Suprapubic skin (tissue), 4 donors: ENCODE data around the gene MYO9A. TPM values are rescaled to one million over a fixed set of nuclear protein-coding genes. Genes with fewer than 3 reads are reported as not detected.

Experiments used
- DNase-seq, 2 donors: peaks; one replicate each; pipeline ENCODE4 v3.0.0-alpha.2; 2019; ENCODE audit warnings: low spot score in 2 of 2
- H3K27ac ChIP-seq: fragments of 200-600 bp; sonication (generic); one replicate; pipeline ENCODE4 v1.5.1; 2019
- H3K27me3 ChIP-seq: fragments of 200-600 bp; sonication (generic); one replicate; pipeline ENCODE4 v1.5.1; 2019
- H3K36me3 ChIP-seq: fragments of 200-600 bp; sonication (generic); one replicate; pipeline ENCODE4 v1.5.1; 2019
- H3K4me1 ChIP-seq: fragments of 200-600 bp; sonication (generic); one replicate; pipeline ENCODE4 v1.5.1; 2019
- H3K4me3 ChIP-seq: fragments of 200-600 bp; sonication (generic); one replicate; pipeline ENCODE4 v1.5.1; 2019; ENCODE audit warnings: mild to moderate bottlenecking
- H3K9me3 ChIP-seq: fragments of 200-600 bp; sonication (generic); one replicate; pipeline ENCODE4 v1.5.1; 2019
- EP300 ChIP-seq: sonication (generic); formaldehyde crosslinking; IDR thresholded peaks from one replicate; pipeline ENCODE4 v1.6.1; 2017; ENCODE audit warnings: antibody characterized with exemption
- POLR2A ChIP-seq, 2 donors: fragments of 450-650 bp; IDR thresholded peaks; one replicate each; pipeline ENCODE4 v1.6.1; 2017; ENCODE audit warnings: antibody characterized with exemption in 2 of 2, mild to moderate bottlenecking in 2 of 2, moderate library complexity in 2 of 2
- POLR2AphosphoS5 ChIP-seq, 3 donors: sonication (generic); formaldehyde crosslinking; IDR thresholded peaks; one replicate each; pipeline ENCODE4 v1.6.1; 2017; ENCODE audit warnings: antibody characterized with exemption in 3 of 3
- WGBS: methylation state at CpG from one replicate; pipeline ENCODE4 v1.1.5; 2018; 5-methylcytosine and 5-hydroxymethylcytosine counted together
- total RNA-seq, 4 donors: library from RNA; depleted of rRNA; stranded (reverse); fragments of >200 nt; gene quantifications; one replicate each; pipeline ENCODE4 v1.1.0, GENCODE V29; 2016
- TF ChIP-seq, protein P1 (sequence below), 2 donors: fragments of 200-600 bp in 1 of 2; fragments of 450-650 bp in 1 of 2; sonication (generic) in 1 of 2; IDR thresholded peaks; one replicate each; pipeline ENCODE4 v1.5.1; 2016 to 2019; ENCODE audit warnings: antibody characterized with exemption in 2 of 2, mild to moderate bottlenecking in 1 of 2, moderate library complexity in 1 of 2

Gene MYO9A
- total RNA-seq, 4 donors from 2014 or later: 54.0 to 89.7 (median 61.8) TPM

DNA sequence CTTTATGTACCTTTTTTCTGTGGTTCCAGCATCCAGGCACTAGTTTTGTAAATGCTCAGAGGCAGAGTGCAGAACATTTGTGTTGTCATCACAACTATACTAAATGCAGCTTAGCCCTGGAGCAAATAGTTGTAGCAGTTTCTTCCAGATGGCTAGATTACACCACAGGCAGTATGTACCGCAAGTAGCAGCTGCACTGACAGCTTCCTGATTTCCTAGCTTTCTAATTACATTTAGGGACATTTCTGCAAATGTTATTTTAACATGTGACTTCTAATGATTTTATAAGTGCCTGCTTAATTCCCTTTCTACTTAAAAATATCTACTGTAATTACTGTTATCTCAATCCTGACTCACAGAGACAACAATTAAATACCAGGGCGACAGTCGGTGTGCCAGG is 201.1 kb downstream of the MYO9A start:
- no peaks in the 10 kb centered on the region for H3K4me1 ChIP-seq
- TF ChIP-seq POLR2AphosphoS5 (IDR thresholded peaks at IDR 0.05) (no peak), POLR2A (IDR thresholded peaks at IDR 0.05) (no peak), EP300 (no peak)
- TF ChIP-seq, protein P1, sequence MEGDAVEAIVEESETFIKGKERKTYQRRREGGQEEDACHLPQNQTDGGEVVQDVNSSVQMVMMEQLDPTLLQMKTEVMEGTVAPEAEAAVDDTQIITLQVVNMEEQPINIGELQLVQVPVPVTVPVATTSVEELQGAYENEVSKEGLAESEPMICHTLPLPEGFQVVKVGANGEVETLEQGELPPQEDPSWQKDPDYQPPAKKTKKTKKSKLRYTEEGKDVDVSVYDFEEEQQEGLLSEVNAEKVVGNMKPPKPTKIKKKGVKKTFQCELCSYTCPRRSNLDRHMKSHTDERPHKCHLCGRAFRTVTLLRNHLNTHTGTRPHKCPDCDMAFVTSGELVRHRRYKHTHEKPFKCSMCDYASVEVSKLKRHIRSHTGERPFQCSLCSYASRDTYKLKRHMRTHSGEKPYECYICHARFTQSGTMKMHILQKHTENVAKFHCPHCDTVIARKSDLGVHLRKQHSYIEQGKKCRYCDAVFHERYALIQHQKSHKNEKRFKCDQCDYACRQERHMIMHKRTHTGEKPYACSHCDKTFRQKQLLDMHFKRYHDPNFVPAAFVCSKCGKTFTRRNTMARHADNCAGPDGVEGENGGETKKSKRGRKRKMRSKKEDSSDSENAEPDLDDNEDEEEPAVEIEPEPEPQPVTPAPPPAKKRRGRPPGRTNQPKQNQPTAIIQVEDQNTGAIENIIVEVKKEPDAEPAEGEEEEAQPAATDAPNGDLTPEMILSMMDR (IDR thresholded peaks at IDR 0.05): no peak
- 81% methylated on average over 3 of the region's 3 CpGs for WGBS

DNA sequence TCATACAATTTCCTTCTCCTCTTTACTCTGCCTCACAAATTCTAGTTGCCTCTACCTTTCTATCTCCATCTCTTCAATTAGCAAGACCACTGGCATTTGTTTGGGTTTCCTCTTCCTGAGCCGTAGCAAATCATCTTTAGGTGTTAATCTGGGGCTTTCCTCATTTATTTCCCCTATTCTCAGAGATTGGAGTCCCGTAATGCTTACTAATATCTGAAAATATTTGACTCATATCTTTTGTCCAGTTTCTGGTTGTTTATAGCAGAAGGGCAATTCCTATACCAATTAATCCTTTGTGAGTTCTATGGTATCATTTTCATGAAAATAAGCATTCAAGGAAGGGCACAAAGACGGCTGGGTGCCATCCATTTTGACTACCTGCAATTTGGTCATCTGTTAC is 203.9 kb downstream of the MYO9A start:
- no peak for TF ChIP-seq POLR2AphosphoS5 (IDR thresholded peaks at IDR 0.05)
- no peak for TF ChIP-seq EP300
- TF ChIP-seq, protein P1 (IDR thresholded peaks at IDR 0.05): no peak

More for the DNA sequence above, 201.1 kb downstream of the MYO9A start:
- DNase-seq: no peak
- H3K36me3 ChIP-seq: peaks cover 15% of the 10 kb centered on the region
- no peak overlapping the region for H3K4me3 ChIP-seq
- H3K27me3 ChIP-seq: no peaks in the 10 kb centered on the region
- H3K27ac ChIP-seq: no peak overlapping the region
- no peaks in the 10 kb centered on the region for H3K9me3 ChIP-seq

DNA sequence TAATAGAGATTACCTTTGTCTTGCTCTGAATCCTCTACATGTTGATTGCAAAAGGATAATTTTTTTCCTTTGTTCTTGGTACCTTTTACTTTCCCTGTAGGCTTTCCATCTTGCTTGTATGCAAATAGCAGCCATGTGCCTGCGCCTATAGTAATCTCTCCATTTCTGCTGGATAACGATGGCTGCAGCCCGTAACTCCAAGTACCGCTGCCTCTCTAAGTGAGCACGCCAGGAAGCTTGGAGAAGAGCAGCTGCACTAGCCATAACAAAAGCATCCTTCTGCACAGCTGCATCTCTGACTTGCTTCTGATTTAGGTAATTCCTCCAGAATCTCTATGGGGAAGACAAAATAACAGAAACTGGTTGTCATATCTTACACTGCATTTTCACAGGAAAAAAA is 218.3 kb downstream of the MYO9A start:
- TF ChIP-seq, protein P1 (IDR thresholded peaks at IDR 0.05): no peak
- no peak for TF ChIP-seq EP300
- no peak for TF ChIP-seq POLR2AphosphoS5 (IDR thresholded peaks at IDR 0.05)
- TF ChIP-seq POLR2A (IDR thresholded peaks at IDR 0.05): no peak
- no peaks in the 10 kb centered on the region for H3K4me1 ChIP-seq
- DNase-seq: no peak
- WGBS: 95% methylated on average over 5 of the region's 5 CpGs
- H3K36me3 ChIP-seq: peaks cover 65% of the 10 kb centered on the region
- no peak overlapping the region for H3K4me3 ChIP-seq
- H3K27ac ChIP-seq: no peak overlapping the region
- no peaks in the 10 kb centered on the region for H3K27me3 ChIP-seq
- H3K9me3 ChIP-seq: no peaks in the 10 kb centered on the region

More for the DNA sequence above, 203.9 kb downstream of the MYO9A start:
- no peak overlapping the region for H3K27ac ChIP-seq
- peaks cover 15% of the 10 kb centered on the region for H3K36me3 ChIP-seq
- no peaks in the 10 kb centered on the region for H3K27me3 ChIP-seq
- DNase-seq: no peak
- WGBS: 94% methylated on average over 3 of the region's 3 CpGs
- H3K4me3 ChIP-seq: no peak overlapping the region
- H3K4me1 ChIP-seq: no peaks in the 10 kb centered on the region
- H3K9me3 ChIP-seq: no peaks in the 10 kb centered on the region

DNA sequence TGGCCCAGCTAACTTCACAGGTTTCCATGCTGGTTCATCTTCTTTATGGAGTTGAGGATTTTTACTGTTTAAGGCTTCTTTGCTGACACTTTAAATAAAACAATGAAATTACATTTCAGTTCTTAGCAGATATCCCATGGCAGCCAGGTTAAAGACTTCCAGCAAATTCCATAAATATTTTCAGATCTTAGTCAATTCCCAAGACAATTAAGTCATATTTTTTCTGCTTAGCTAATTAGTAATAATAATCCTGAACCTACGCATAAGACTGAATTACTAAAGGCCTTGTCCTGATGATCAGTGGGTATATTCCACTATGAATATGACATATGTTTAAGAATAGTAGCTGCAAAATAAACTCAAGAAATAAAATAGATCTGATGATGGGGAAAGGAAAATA is 224.3 kb downstream of the MYO9A start:
- H3K9me3 ChIP-seq: no peaks in the 10 kb centered on the region
- no peaks in the 10 kb centered on the region for H3K27me3 ChIP-seq
- H3K36me3 ChIP-seq: peaks cover 30% of the 10 kb centered on the region
- no peak for TF ChIP-seq POLR2AphosphoS5 (IDR thresholded peaks at IDR 0.05)
- TF ChIP-seq EP300: no peak
- TF ChIP-seq POLR2A (IDR thresholded peaks at IDR 0.05): no peak
- TF ChIP-seq, protein P1 (IDR thresholded peaks at IDR 0.05): no peak
- no peaks in the 10 kb centered on the region for H3K4me1 ChIP-seq
- WGBS: 87% methylated on average over 1 of the region's 1 CpG
- no peak for DNase-seq
- H3K27ac ChIP-seq: no peak overlapping the region
- no peak overlapping the region for H3K4me3 ChIP-seq

DNA sequence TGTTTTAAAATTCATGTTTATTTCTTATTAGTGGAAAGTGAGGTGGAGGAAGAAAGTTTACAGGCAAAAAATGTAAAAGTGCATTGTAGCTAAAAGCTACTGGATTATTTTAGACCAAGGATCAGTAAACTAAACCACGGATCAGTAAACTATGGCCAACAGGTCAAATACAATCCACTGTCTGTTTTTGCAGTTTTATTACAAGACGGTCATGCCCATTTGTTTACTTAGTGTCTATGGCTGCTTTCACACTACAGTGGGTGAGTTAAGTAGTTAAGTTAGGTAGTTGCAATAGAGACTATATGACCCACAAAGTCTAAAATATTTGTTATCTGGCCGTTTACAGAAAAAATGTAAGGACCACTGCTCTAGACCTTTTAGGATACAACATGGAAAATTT is 225.6 kb downstream of the MYO9A start:
- TF ChIP-seq POLR2A (IDR thresholded peaks at IDR 0.05) (no peak), POLR2AphosphoS5 (IDR thresholded peaks at IDR 0.05) (no peak), EP300 (no peak)
- TF ChIP-seq, protein P1 (IDR thresholded peaks at IDR 0.05): no peak
- no peak for DNase-seq
- 96% methylated on average over 3 of the region's 3 CpGs for WGBS
- H3K36me3 ChIP-seq: peaks cover 26% of the 10 kb centered on the region
- no peaks in the 10 kb centered on the region for H3K27me3 ChIP-seq
- H3K4me3 ChIP-seq: no peak overlapping the region
- no peaks in the 10 kb centered on the region for H3K9me3 ChIP-seq
- no peak overlapping the region for H3K27ac ChIP-seq
- no peaks in the 10 kb centered on the region for H3K4me1 ChIP-seq
